ENCODE results near the gene POU2F2.
"Not testable (repeated sequence)": the region's sequence is repeated elsewhere in the genome, so short reads cannot be mapped to it uniquely, and the experiment has no call there.

The POU2F2 gene

GRCh38 chr19:42124386-42124901 lies 7.8 kb downstream of the POU2F2 start:
- no peak for DNase-seq

- no peak for DNase-seq
Observed at GRCh38 chr19:42123765-42124164, 8.5 kb downstream of the POU2F2 start.

- no peak for DNase-seq
Observed at GRCh38 chr19:42122691-42123607, 9.3 kb downstream of the POU2F2 start.

GRCh38 chr19:42121656-42122069 lies 10.6 kb downstream of the POU2F2 start:
- no peak for DNase-seq

- DNase-seq = no peak
Observed at GRCh38 chr19:42121036-42121621, 11.1 kb downstream of the POU2F2 start.

- DNase-seq = no peak
Observed at GRCh38 chr19:42120276-42120980, 11.8 kb downstream of the POU2F2 start.

GRCh38 chr19:42117076-42117475 lies 15.2 kb downstream of the POU2F2 start:
- DNase-seq = no peak

GRCh38 chr19:42116308-42117075 lies 15.8 kb downstream of the POU2F2 start:
- DNase-seq = no peak

GRCh38 chr19:42115705-42116104 lies 16.5 kb downstream of the POU2F2 start:
- DNase-seq = no peak

- DNase-seq = no peak
Observed at GRCh38 chr19:42115219-42115618, 17.0 kb downstream of the POU2F2 start.

GRCh38 chr19:42114412-42114811 lies 17.8 kb downstream of the POU2F2 start:
- peak; percentile 62 to 81 for DNase-seq

- DNase-seq = peak in 1 of 2 experiments; percentile 48
Observed at GRCh38 chr19:42113641-42114348, 18.5 kb downstream of the POU2F2 start.

GRCh38 chr19:42111811-42112210 lies 20.4 kb downstream of the POU2F2 start:
- DNase-seq = no peak

GRCh38 chr19:42111384-42111783 lies 20.9 kb downstream of the POU2F2 start:
- DNase-seq = no peak

GRCh38 chr19:42110658-42111057 lies 21.6 kb downstream of the POU2F2 start:
- no peak for DNase-seq

GRCh38 chr19:42109896-42110295 lies 22.4 kb downstream of the POU2F2 start:
- no peak for DNase-seq

- DNase-seq = peak; percentile 78 to 83
Observed at GRCh38 chr19:42108527-42109389, 23.5 kb downstream of the POU2F2 start.

- no peak for DNase-seq
Observed at GRCh38 chr19:42105368-42105767, 26.9 kb downstream of the POU2F2 start.

GRCh38 chr19:42102877-42103276 lies 29.4 kb downstream of the POU2F2 start:
- DNase-seq = no peak

- DNase-seq = not testable (repeated sequence)
Observed at GRCh38 chr19:42100241-42100640, 32.0 kb downstream of the POU2F2 start.
